H1 (cell line): ENCODE data around the gene RER1. TPM values are rescaled to one million over a fixed set of nuclear protein-coding genes. Genes with fewer than 3 reads are reported as not detected.

ENCODE experiments used
- CTCF ChIA-PET: fragments of 300-600 bp; sonication (Branson Sonifier 250); formaldehyde crosslinking; loops from one replicate; lab custom pipeline; 2021; ENCODE audit not compliant: partially characterized antibody; lab: Charles Lee
- POLR2A ChIA-PET: fragments of 300-600 bp; sonication (Branson Sonifier 250); formaldehyde crosslinking; loops from one replicate; lab custom pipeline; 2021; ENCODE audit warnings: inconsistent platforms; ENCODE audit not compliant: partially characterized antibody; lab: Charles Lee
- DNase-seq, 2 experiments: peaks; one replicate each; pipeline versions ENCODE4 v3.0.0 to v3.0.0-alpha.2; 2010 to 2022; ENCODE audit warnings: low spot score in 2 of 2, low read depth in 1 of 2, mixed read lengths in 1 of 2
- FAIRE-seq: peaks from 2 replicates; lab custom pipeline; 2011; peaks lifted over from hg19 to GRCh38; lab: Jason Lieb, UNC
- H2AFZ ChIP-seq: 2 replicates; pipeline ENCODE4 v1.8.1; 2012; ENCODE audit warnings: low read length, inconsistent platforms
- H2AK5ac ChIP-seq: 2 replicates; pipeline ENCODE4 v1.6.1; 2013; ENCODE audit warnings: low read depth, low read length
- H2BK120ac ChIP-seq: replicated peaks from 2 replicates; pipeline ENCODE3; 2013; ENCODE audit warnings: low read depth, low read length, inconsistent platforms
- H2BK12ac ChIP-seq: 2 replicates; pipeline ENCODE4 v1.6.1; 2013; ENCODE audit warnings: low read depth, low read length
- H2BK15ac ChIP-seq: 2 replicates; pipeline ENCODE4 v1.6.1; 2013; ENCODE audit warnings: low read length
- H2BK20ac ChIP-seq: 2 replicates; pipeline ENCODE4 v1.6.1; 2013; ENCODE audit warnings: low read length
- H2BK5ac ChIP-seq: 2 replicates; pipeline ENCODE4 v1.6.1; 2013; ENCODE audit warnings: low read depth, low read length
- H3K14ac ChIP-seq: 2 replicates; pipeline ENCODE4 v1.6.1; 2013; ENCODE audit warnings: inconsistent platforms; ENCODE audit not compliant: insufficient read length
- H3K18ac ChIP-seq: 2 replicates; pipeline ENCODE4 v1.6.1; 2013; ENCODE audit warnings: low read length; ENCODE audit errors: extremely low read depth
- H3K23ac ChIP-seq: 2 replicates; pipeline ENCODE4 v1.6.1; 2013; ENCODE audit warnings: inconsistent platforms; ENCODE audit not compliant: insufficient read length
- H3K23me2 ChIP-seq: 2 replicates; pipeline ENCODE4 v1.6.1; 2013; ENCODE audit warnings: low read depth, low read length
- H3K27ac ChIP-seq: 2 replicates; pipeline ENCODE4 v1.6.1; 2011; ENCODE audit warnings: low read depth, low read length, inconsistent platforms
- H3K27me3 ChIP-seq, 4 experiments: replicated peaks in 1 of 4; 1 replicate in 1 of 4; 2 replicates in 3 of 4; pipeline versions ENCODE4 v1.6.1 to v1.8.1; 2011 to 2013; ENCODE audit warnings: low read length in 3 of 4, mild to moderate bottlenecking in 3 of 4, inconsistent platforms in 2 of 4, mixed read lengths in 2 of 4, moderate library complexity in 1 of 4; ENCODE audit not compliant: control insufficient read depth in 3 of 4, insufficient read depth in 3 of 4; ENCODE audit errors: extremely low read depth in 1 of 4
- H3K36me3 ChIP-seq, 4 experiments: 2 replicates each; pipeline versions ENCODE4 v1.6.1 to v1.8.1; 2011 to 2013; ENCODE audit warnings: mild to moderate bottlenecking in 4 of 4, low read length in 3 of 4, moderate library complexity in 2 of 4, control low read depth in 1 of 4, inconsistent platforms in 1 of 4; ENCODE audit not compliant: insufficient read depth in 4 of 4, control insufficient read depth in 2 of 4
- H3K4ac ChIP-seq: replicated peaks from 2 replicates; pipeline ENCODE3; 2013; ENCODE audit warnings: low read length, low read depth, mixed read lengths, inconsistent platforms; ENCODE audit not compliant: insufficient read length
- H3K4me1 ChIP-seq, 4 experiments: replicated peaks in 1 of 4; 1 replicate in 1 of 4; 2 replicates in 3 of 4; pipeline versions ENCODE4 v1.6.1 to v1.8.1; 2011 to 2013; ENCODE audit warnings: low read length in 3 of 4, inconsistent platforms in 2 of 4, mixed read lengths in 1 of 4; ENCODE audit not compliant: insufficient read depth in 4 of 4, control insufficient read depth in 3 of 4
- H3K4me2 ChIP-seq, 2 experiments: 2 replicates each; pipeline versions ENCODE4 v1.6.1 to v1.8.1; 2011 to 2013; ENCODE audit warnings: low read depth in 2 of 2, low read length in 2 of 2, control low read depth in 1 of 2, inconsistent platforms in 1 of 2, mild to moderate bottlenecking in 1 of 2; ENCODE audit not compliant: insufficient read depth in 1 of 2
- H3K4me3 ChIP-seq, 4 experiments: fragments of 200-600, 300-600 bp in 1 of 4; sonication (generic), shearing (Covaris generic), sonication (Bioruptor Twin) in 1 of 4; 2 replicates each; pipeline versions ENCODE4 v1.5.1 to v1.8.1; 2011 to 2016; ENCODE audit warnings: low read length in 4 of 4, low read depth in 3 of 4, control low read depth in 2 of 4, inconsistent platforms in 2 of 4, mild to moderate bottlenecking in 2 of 4, mixed read lengths in 1 of 4, moderate library complexity in 1 of 4; ENCODE audit not compliant: insufficient read depth in 2 of 4; ENCODE audit errors: extremely low read depth in 1 of 4
- H3K56ac ChIP-seq: replicated peaks from 2 replicates; pipeline ENCODE3; 2013; ENCODE audit warnings: low read depth, mild to moderate bottlenecking, mixed read lengths, low read length, inconsistent platforms; ENCODE audit not compliant: insufficient read length
- H3K79me1 ChIP-seq: 2 replicates; pipeline ENCODE4 v1.6.1; 2013; ENCODE audit warnings: low read depth, low read length, control low read depth
- H3K79me2 ChIP-seq, 2 experiments: 2 replicates each; pipeline versions ENCODE4 v1.6.1 to v1.8.1; 2012 to 2013; ENCODE audit warnings: low read length in 2 of 2, mild to moderate bottlenecking in 2 of 2, inconsistent platforms in 1 of 2; ENCODE audit not compliant: insufficient read depth in 2 of 2, control insufficient read depth in 1 of 2
- H3K9ac ChIP-seq, 4 experiments: replicated peaks in 1 of 4; 1 replicate in 1 of 4; 2 replicates in 3 of 4; pipeline versions ENCODE4 v1.6.1 to v1.8.1; 2011 to 2013; ENCODE audit warnings: low read depth in 3 of 4, low read length in 3 of 4, control low read depth in 2 of 4, mild to moderate bottlenecking in 2 of 4, moderate library complexity in 2 of 4, inconsistent platforms in 1 of 4; ENCODE audit errors: extremely low read depth in 1 of 4
- H3K9me3 ChIP-seq, 2 experiments: 2 replicates each; pipeline versions ENCODE4 v1.6.1 to v1.8.1; 2012 to 2013; ENCODE audit warnings: mild to moderate bottlenecking in 2 of 2, moderate library complexity in 2 of 2, control low read depth in 1 of 2, inconsistent platforms in 1 of 2, low read depth in 1 of 2, low read length in 1 of 2, mixed read lengths in 1 of 2; ENCODE audit not compliant: insufficient read depth in 2 of 2
- H4K20me1 ChIP-seq, 2 experiments: replicated peaks in 1 of 2; 2 replicates each; pipeline versions ENCODE3 to v1.8.1; 2011 to 2013; ENCODE audit warnings: inconsistent platforms in 2 of 2, low read length in 2 of 2, mild to moderate bottlenecking in 1 of 2; ENCODE audit not compliant: insufficient read depth in 2 of 2, control insufficient read depth in 1 of 2
- H4K5ac ChIP-seq: 2 replicates; pipeline ENCODE4 v1.6.1; 2013; ENCODE audit warnings: low read length, low read depth, mixed read lengths, inconsistent platforms; ENCODE audit not compliant: insufficient read length
- H4K8ac ChIP-seq: 2 replicates; pipeline ENCODE4 v1.8.0; 2013; ENCODE audit warnings: mild to moderate bottlenecking, moderate library complexity, low read length, inconsistent platforms; ENCODE audit not compliant: insufficient read depth; ENCODE audit errors: extremely low read depth
- H4K91ac ChIP-seq: replicated peaks from 2 replicates; pipeline ENCODE3; 2013; ENCODE audit warnings: low read length, mixed read lengths, inconsistent platforms; ENCODE audit not compliant: insufficient read length
- HDAC6 ChIP-seq: IDR thresholded peaks from one replicate; pipeline ENCODE4 v1.7.1; 2012; ENCODE audit warnings: low read depth, mild to moderate bottlenecking, inconsistent platforms, low read length, moderate library complexity
- JUN ChIP-seq: IDR thresholded peaks from 2 replicates; pipeline ENCODE4 v1.6.1; 2011; ENCODE audit warnings: low read depth, mild to moderate bottlenecking, improper control_type of control experiment, low read length
- JUND ChIP-seq: IDR thresholded peaks from 2 replicates; pipeline ENCODE4 v1.6.1; 2011; ENCODE audit warnings: mild to moderate bottlenecking, improper control_type of control experiment, low read length
- KDM1A ChIP-seq: fragments of 200-600, 300-600 bp; sonication (generic); IDR thresholded peaks from 2 replicates; pipeline ENCODE4 v1.7.1; 2016; ENCODE audit warnings: mild to moderate bottlenecking, low read length, borderline replicate concordance
- POLR2A ChIP-seq, 2 experiments: IDR thresholded peaks; 1 replicate in 1 of 2; 2 replicates in 1 of 2; pipeline ENCODE4 v1.6.1; 2011; ENCODE audit warnings: low read depth in 2 of 2, low read length in 2 of 2, mild to moderate bottlenecking in 2 of 2; ENCODE audit errors: control extremely low read depth in 1 of 2
- RBBP5 ChIP-seq: IDR thresholded peaks from 2 replicates; pipeline ENCODE4 v1.7.1; 2012; ENCODE audit warnings: low read depth, mild to moderate bottlenecking, inconsistent platforms, low read length, moderate library complexity, borderline replicate concordance
- RNF2 ChIP-seq: fragments of 200-900, 300-1000 bp; sonication (generic); IDR thresholded peaks from 2 replicates; pipeline ENCODE4 v1.7.1; 2016; ENCODE audit warnings: borderline replicate concordance, low read depth, mild to moderate bottlenecking, antibody characterized with exemption, low read length; ENCODE audit not compliant: poor library complexity, severe bottlenecking; ENCODE audit errors: missing control alignments
- RXRA ChIP-seq: IDR thresholded peaks from 2 replicates; pipeline ENCODE4 v1.6.1; 2011; ENCODE audit warnings: low read depth, mild to moderate bottlenecking, low read length, moderate library complexity; ENCODE audit not compliant: insufficient read depth
- WGBS, 2 experiments: shearing (Covaris generic) in 1 of 2; methylation state at CpG; one replicate each; pipeline versions ENCODE4 v1.1.6 to v1.1.7; 2013 to 2015; ENCODE audit warnings: low lambda C conversion rate in 2 of 2, mixed read lengths in 2 of 2, inconsistent platforms in 1 of 2, low coverage in 1 of 2, missing lambda C conversion rate in 1 of 2; ENCODE audit not compliant: insufficient replicate concordance in 2 of 2, insufficient coverage in 1 of 2, insufficient read length in 1 of 2; ENCODE audit errors: extremely low coverage in 1 of 2, missing lambda C conversion rate in 1 of 2; 5-methylcytosine and 5-hydroxymethylcytosine counted together
- polyA plus RNA-seq, 7 experiments: library from polyadenylated mRNA; depleted of rRNA in 3 of 7; stranded (reverse) in 5 of 7; unstranded in 2 of 7; fragments of >200 nt in 5 of 7; fragments of 200-250 nt in 2 of 7; gene quantifications; 1 replicate in 5 of 7; 2 replicates in 1 of 7; 4 replicates in 1 of 7; pipeline versions ENCODE4 v1.2.1 to v1.2.3, GENCODE V29; 2011 to 2013; ENCODE audit warnings: missing spikeins in 2 of 7, mixed read lengths in 2 of 7
- total RNA-seq: library from RNA; stranded (reverse); fragmentation: NEBNext Ultra II Directional; extraction: Animal tissue kit (Norgen Biotek cat#: 25700); gene quantifications from 2 replicates; pipeline ENCODE4 v1.2.1, GENCODE V29; 2021
- TF ChIP-seq, protein P1 (sequence below): IDR thresholded peaks from 2 replicates; pipeline ENCODE4 v1.6.1; 2012; ENCODE audit warnings: inconsistent platforms

The RER1 gene
- total and polyA plus RNA-seq, 2 of the 8 experiments (the other 6 are each of a cell fraction or from before 2014, with no cell fraction given): 102 to 134 TPM

GRCh38 chr1:2417833-2418225, 26.2 kb downstream of the RER1 start:
- Histone ChIP-seq H3K4me2 (no peak overlapping the region), H3K23ac (no peak overlapping the region), H3K18ac (no peak overlapping the region), H3K27me3 (peaks cover 0 to 2% (median 0%) of the 10 kb centered on the region in 4 experiments; a peak in 2 of 7 replicates), H4K91ac (no peak overlapping the region), H4K5ac (no peak overlapping the region), H2BK120ac (no peak overlapping the region), H3K79me2 (no peaks in the 10 kb centered on the region), H2AFZ (no peak overlapping the region), H3K23me2 (peaks cover 8% of the 10 kb centered on the region), H3K36me3 (no peaks in the 10 kb centered on the region), H3K4ac (no peak overlapping the region), H3K9ac (no peak overlapping the region), H2BK12ac (no peak overlapping the region), H3K4me1 (peaks cover 0 to 11% (median 10%) of the 10 kb centered on the region in 4 experiments; a peak in 5 of 7 replicates), H4K20me1 (peaks cover 0 to 4% of the 10 kb centered on the region in 2 experiments), H2BK5ac (no peak overlapping the region), H3K79me1 (no peaks in the 10 kb centered on the region), H3K56ac (no peak overlapping the region), H3K14ac (no peak overlapping the region), H4K8ac (no peak overlapping the region), H3K27ac (no peak overlapping the region), H3K4me3 (no peak overlapping the region)
- POLR2A ChIA-PET: interaction anchor here (1.1 kb wide), 1 partner anchor 130 kb away, joined by 3 read pairs; no protein-coding TSS in a partner anchor
- CTCF ChIA-PET: interaction anchor here (0.7 to 6.6 kb wide), 5 partner anchors 13 to 1056 kb away, joined by 3 to 48 read pairs (median 3); no protein-coding TSS in a partner anchor
- no peak for DNase-seq
- TF ChIP-seq JUN (no peak), RNF2 (no peak), HDAC6 (no peak), RBBP5 (no peak), POLR2A (IDR thresholded peaks at IDR 0.05; ENCODE audit: control extremely low read depth in 1 of 2, low read depth in 2 of 2, low read length in 2 of 2) (no peak), RXRA (no peak), JUND (no peak), KDM1A (no peak)
- TF ChIP-seq, protein P1, sequence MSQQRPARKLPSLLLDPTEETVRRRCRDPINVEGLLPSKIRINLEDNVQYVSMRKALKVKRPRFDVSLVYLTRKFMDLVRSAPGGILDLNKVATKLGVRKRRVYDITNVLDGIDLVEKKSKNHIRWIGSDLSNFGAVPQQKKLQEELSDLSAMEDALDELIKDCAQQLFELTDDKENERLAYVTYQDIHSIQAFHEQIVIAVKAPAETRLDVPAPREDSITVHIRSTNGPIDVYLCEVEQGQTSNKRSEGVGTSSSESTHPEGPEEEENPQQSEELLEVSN: no peak
- TF ChIP-seq, all 59 proteins: peak for 0
- 85% methylated on average over 14 of the region's 14 CpGs; no CpG with 5 or more reads in 1 of the 2 experiments for WGBS, 2 experiments
- FAIRE-seq: no peak
- no peaks in the 10 kb centered on the region for H3K9me3 ChIP-seq
- no peak overlapping the region for H2BK20ac ChIP-seq
- H2AK5ac ChIP-seq: no peak overlapping the region
- no peak overlapping the region for H2BK15ac ChIP-seq
